ENCODE data around the gene CRHR2.

Gene CRHR2

DNA sequence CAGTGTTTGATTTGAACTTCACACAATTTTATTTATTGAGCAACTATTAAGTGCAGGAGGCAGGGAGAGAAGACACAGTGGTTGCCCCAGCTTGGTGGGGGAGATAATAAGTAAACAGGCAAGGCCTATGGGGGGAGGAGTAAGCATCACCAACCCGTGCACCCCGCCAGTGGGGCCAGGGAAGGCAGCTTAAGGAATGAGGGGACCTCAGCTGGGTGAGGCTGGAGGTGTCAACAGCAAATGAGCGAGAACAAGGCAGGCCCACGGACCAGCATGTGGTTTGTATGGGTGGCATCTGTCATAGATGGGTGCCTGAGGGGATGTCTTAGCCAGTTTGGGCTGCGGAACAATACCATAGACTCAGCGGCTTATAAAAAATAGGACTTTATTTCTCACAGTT lies 24.1 kb upstream of the CRHR2 start:
- no peak for DNase-seq

DNA sequence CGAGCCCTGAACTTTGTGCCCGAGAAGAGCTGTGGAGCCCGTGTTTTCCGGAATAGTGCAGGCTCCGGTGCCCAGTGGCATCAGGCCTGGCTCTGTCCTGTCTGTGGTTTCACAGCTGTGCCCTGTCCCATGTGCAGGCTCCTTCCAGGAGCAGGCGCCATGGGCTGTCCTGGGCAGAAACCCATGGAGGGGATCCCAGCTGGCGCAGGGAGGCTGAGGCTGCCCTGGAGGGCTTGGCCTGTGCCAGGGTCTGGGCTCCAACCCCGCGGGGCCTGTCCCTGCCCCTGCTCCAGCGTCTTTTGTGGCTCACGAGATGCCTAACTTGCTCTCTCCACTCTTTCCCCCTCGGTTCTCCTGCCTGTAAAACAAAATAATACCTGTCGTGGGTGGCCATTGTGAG lies 23.3 kb upstream of the CRHR2 start:
- no peak for DNase-seq

DNA sequence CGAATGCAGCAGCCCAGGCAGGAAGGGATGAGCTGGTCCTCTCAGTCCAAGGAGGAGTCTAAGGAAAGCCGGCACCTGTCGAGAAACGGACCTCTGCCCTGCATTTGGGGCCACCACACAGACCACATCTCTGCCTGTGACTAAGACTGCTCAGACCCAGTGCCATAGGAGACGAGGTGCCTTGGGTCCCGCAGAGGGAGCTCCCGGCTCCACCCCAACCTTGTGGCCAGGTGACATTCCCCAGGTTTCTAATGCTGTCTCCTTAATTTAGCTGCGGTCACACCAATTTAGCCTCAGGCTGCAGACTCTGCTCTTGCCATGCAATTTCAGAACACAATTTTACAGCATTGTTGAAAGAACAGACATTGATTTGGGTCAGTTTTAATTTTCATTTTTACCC lies 22.8 kb upstream of the CRHR2 start:
- no peak for DNase-seq

DNA sequence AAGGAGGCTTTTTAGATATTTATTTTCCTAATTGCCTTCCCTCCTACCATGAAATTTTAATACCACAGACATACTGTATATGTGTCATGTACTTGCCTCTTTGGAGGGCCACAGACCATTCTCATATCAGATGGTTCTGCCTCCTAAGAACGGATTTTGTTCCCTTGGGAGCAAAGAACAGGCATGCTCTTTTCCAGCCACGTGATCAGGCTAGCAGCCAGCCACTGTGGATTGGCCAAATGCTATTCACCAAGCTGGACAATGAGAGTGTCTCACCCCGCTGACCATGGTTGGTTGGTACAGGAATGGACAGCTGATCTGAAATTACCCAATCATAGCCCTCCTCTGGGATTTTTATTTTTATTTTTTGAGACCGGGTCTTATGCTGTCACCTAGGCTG lies 21.5 kb upstream of the CRHR2 start:
- no peak for DNase-seq

DNA sequence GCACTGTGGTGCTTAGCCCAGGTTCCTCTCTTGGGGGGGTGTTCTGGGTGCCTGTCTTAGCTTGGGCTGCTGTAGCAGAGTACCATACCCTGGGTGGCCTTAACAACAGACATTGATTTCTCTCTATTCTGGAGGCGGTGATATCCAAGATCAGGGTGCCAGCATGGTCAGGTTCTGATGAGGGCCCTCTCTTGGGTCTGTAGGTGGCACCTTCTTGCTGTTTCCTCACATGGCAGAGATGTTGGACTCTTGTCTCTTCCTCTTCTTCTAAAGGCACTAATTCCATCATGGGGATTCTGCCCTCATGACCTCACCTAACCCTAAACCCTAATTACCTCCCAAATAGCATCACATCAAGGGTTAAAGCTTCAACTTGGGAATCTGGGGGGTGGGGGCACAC lies 19.9 kb upstream of the CRHR2 start:
- DNase-seq: peak; percentile 10

DNA sequence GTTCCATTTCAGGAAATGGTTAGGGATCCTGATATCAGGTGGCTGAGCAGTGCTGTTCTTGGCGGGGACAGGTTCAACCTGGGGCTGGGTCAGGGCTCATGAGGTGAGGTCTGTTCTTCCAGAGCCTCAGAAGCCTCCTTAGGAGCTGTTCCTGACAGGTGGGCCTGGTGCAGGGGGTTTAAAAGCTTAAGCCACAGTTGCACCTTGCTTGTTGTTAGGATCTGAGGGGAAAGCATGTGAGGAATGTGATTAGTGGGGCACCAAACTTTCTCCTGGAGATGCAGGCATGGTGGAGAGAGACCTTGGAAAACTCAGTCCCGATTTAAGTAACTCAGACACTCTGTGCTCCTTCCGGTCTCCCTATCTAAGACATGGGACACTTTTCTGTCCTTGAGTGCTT lies 18.7 kb upstream of the CRHR2 start:
- DNase-seq: no peak

DNA sequence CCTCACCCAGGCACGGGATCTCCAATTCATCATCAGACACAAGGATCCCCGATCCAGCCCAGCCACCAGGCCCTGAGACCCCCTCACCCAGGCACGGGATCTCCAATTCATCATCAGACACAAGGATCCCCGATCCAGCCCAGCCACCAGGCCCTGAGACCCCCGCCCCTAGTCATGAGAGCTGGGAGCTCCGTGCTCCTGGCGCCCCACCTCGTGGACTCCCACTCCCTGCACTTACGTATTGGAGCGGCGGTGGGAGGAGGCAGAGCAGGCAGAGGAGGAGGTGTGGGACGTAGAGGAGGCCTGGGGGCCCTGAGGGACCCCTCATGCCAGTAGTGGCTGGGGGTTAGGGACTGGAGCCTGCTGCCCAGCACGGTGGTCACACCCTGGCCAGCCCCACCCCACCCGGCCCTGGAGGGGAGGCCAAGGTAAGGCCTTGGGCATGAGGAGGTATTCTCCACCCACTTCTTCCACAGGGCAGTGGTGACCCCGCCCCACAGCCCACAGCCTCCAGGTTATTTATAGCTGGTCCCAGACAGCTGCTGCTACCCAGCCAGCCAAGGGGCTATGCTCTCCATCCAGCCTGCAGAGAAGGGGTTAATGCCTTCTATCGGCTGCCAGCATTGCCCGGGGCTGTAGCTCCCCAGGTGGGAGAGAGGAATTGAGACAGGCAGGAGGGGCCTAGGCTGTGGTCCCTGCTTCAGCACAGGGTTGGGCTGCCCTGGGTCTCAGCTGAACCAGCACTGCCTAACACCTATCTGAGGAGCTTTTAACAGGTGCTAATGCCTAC lies 17.6 kb upstream of the CRHR2 start:
- peak; percentile 61 for DNase-seq

DNA sequence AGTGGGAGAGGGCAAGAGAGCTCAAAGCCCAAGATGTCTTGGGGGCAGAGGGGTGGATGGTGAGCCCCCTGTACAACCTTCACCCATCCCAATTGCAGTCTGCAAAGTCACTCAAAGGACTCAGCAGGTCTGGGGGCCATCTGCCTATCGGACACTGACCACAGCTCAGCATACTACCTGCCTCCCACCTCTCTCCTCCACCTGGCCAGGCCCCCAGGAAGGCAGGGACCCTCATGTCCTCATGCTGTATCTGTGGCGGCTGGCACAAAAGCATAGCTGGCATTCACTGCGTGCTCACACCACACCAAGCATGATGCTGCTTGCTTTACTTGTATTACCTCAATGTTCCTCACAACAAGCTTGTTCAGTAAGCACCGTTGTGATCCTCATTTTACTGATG lies 16.2 kb upstream of the CRHR2 start:
- no peak for DNase-seq

DNA sequence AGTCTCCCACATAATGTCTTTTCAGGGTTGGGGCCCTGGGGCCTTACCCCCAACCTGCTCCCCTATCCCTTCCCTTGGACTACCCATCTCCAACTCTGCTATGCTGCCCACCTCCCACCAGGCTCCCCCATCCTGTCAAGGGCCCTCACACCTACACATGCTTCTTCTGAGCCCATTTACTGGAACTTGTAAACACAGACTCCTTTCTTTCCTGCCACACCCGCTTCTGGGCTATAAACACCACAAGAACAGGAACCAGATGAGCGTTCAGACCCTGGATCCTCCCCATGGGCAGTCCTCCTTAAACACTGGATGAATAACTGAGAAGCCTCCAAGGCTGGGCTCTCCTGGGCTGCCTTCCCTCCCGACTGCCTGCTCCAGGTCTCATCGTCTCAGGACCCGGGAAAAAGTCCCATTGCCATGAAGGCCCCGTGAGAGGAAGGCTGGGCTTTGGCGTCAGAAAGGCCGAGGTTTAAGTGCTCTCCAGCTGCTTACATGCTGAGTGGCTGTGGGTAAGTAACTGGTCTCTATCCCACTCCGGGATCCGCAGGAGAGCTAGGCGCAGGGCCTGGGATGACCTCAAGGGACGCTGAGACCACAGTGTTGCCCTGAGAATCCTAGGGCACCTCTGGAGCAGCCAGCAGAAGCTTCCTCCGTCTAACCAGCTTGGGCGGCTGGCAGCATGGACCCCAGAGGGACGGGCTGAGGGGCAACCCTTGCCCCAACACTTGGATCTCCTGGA lies 15.6 kb upstream of the CRHR2 start:
- DNase-seq: no peak

DNA sequence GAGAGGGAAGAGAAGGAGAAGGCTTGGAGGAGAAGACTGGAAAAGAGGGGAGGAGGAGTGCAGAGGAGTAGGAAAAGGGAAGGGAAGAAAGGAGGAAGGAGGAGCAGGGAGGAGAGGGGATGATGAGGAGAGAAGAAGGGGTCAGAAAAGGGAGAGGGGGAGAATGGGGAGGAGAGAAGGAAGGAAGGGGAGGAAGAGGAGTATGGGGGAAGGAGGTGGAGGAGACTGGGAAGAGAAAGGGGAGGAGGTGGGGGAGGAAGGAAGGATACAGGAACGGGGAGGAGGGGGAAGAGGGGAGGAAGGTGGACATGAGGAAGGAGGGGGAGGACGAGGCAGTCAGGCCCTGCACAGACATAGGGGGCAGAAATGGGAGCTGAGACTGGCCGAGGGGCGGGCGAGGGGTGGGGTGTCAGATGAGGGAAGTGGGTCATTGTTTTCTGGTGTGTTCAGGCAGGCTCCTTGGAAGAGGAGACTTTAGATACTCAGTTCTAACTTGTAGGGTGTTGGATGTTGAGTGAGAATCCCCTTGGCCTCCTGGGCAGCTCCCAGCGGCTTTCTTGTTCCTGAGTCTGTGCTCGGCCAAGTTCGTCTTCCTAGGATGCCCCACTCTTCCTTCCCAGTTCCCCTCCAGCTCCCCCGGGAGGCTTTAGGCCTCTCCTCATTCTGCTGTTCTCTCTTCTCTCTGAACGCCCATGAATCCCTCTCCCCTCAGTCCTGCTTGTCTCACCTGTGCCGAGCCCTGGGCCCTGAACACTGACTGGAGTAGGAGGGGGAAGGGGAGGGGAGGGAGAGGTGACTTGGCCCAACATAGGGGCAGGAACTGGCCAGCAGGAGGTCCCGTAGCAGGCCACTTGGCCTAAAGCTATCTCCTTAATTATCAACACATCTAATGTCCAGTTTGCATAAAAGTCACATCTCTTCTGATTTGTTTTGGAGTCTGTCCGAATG lies 12.8 kb upstream of the CRHR2 start:
- DNase-seq: no peak

DNA sequence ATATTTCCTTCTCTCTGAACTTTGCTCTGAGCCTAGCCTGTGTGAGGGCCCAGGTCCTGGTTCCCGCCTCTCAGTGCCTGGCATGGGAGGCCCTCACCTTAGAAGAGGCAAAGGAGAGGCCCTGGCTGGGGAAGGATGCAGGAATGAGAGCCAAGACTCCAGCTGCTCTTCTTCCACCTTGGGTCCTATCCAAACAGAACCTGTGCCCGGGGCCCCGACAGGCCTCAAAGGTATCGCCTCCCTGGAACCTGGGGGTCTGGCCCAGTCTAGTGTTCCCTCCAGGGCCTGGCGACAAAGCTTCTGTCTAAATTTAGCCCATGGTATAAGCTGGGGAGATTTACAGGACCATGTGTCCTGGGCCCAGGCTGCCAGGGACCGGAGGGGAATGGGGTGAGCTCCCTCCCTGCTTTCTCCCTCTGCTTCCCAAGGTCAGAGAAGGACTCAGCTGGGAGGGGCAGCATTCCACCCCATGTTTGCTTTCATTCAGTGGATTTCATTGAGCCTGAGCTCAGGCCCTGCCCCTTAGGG lies 12.0 kb upstream of the CRHR2 start:
- DNase-seq: no peak

DNA sequence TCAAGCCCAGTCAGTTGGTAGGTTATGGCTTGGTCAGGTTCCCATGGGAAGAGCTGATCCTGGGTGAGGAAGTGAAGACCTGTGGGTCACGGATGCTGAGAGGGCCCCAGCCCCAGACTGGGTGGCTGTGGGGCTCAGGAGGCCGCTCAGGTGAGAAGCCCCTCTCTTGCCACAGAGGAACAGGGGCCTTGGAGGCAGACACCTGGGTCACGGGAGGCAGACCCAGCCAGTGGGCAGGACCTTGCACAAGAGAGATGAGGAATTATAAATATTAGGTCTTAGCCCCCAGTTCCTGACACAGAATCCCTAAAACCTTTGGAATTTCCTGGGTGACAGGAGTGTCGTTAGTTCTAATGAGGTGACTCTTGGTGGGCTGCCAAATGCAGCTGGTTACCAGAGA lies 10.6 kb upstream of the CRHR2 start:
- DNase-seq: no peak

DNA sequence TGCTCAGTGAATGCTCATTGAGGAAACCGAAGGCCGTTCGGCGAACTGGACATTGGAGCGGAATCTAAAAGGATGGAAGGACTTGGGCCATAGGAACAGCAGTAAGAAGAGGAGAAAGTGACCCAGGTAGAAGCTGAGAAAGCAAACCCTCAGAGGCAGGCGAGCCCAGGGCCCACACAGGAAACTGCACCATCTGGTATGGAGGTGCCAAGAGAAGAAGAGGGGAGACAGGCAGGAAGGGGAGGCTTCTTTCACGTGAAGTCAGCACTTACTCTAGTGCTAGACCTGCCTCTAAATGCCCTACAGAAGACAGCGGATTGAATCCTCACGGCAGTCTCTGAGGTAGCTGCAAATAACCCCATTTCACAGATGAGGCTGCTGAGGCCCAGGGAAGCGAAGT lies 10.2 kb upstream of the CRHR2 start:
- no peak for DNase-seq

DNA sequence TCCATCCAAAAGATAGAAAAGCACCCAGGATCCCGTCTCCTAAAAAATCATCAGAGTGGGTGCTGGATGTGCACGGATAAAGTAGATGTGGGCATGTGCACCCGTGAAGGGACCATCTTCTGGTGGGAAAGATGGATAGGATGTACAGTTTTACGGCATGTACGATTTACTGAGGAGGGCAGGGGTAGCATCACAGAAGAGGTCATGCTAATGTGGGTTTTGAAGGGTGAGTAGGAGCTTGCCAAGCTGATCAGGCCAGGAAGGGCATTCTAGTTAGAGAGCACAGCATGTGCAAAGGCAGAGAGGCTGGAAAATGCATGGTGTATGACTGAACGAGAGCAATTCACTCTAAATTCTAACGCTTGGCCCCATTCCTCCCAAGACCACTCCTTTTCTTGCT lies 7.8 kb upstream of the CRHR2 start:
- DNase-seq: no peak

DNA sequence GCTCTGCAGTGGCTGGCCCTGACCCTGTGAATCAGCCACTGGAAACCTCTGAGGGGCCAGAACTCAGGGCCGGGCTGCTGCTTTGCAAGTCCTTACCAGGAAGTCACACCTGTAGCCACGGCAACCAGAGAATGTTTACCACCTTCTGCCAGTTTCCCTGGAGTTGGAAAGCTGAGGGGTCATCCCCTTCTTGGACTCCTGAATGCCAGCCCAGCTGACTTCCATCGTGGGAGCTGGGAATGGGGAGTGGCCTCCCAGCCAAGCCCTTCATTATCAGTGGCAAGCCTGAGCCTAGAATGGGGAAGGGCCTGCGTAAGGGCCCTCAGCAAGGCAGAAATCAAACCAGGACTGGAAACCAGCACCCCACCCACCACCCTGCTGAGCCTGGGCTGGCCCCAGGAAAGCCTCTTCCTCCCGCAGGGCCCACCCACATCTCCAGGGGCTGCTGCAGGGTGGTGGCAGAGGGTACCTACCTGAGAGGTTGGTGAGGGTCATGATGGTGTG lies 6.5 kb upstream of the CRHR2 start:
- DNase-seq: no peak

DNA sequence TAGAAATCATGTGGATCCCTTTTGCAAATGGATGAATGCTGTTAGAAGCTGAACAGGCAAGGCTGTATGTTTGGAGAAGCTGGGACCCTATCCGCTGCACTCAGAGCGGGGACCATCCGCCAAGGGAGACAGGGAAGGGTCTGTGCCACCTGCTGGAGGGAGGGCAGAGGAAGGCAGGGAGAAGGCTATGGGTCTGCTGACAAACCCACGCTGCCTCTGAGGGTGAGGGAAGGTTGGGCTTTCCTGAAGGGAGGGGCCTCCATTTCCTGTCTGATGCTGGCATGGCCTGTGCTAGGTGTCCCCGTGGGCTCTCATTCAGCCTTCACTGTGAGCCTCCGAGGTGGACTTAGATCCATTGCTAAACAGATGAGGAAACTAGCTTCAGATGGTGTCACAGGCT lies 5.3 kb upstream of the CRHR2 start:
- no peak for DNase-seq

DNA sequence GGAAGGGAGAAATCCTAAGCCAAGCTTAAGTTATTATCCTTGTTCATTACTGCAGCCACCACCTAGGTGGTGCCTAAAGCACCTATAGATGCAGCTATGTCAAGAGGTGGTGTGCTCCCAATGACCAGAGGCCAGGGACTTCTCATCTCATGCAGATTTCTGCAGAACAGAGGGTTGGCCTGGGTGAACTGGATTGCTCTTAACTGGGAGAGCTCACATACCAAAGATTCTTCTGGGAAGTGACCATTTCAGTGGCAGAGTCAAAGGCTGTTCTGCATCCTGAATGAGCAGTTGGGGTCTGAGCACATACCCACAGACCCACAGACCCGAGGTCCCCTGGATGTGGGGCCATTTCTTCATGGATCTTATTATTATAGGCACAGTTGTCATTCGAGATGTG lies 2.1 kb upstream of the CRHR2 start:
- DNase-seq: no peak

DNA sequence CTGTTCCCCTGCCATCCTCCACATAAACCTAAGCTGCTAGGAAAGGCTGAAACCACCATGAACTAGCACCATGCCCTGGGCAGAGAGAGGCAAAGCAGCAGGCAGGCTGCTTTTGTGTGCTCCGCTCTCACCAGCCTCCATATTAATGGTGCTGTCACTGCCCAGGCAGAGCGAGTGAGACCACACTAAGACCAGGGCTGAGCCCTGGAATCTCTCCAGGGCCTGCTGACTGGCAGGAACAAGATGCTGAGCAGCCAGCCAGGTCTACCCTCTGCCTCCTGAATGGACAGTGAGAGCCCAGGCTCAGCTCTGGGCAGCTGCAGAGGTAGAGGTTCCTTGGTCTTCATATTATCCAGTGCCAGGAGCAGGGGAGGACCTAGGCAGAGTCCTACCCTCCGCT lies 1.6 kb upstream of the CRHR2 start:
- DNase-seq: no peak

DNA sequence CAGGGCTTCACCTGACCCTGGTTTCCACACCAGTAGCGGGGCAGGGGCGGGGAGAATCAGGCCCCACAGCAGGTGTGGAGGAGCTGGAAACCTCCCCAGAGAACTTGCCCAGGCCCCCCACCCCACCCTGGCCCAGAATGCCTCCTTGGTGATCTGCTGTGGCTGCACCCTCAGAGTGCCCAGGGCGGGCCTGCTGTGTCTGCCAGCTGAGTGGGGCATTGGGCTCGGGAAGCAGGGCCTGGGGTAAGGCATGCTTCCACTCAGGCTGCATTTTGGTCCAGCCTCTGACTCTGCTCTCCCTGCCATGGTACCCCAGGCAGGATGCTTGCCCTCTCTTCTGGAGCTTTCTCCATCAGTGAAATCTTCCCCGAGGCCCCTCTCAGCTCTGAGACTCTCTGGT lies 1.1 kb upstream of the CRHR2 start:
- DNase-seq: no peak

DNA sequence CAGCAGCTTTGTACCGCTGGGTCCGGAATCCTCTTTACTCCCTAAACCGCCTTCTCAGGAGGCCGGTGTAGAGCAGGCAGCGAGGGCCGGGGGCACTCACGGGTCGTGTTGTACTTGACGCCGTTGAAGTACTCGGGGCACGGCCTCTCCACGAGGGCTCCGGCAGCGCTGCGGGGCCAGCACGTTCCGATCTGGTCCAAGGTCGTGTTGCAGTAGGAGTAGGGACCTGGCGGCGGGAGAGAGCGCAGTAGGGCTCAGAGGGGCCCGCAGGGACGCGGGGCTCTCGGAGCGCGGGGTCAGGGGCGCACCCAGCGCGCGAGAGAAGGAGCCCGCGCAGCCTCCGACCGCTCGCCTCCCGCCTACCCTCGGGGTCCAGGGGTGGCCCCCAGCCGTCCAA lies 443 bp downstream of the CRHR2 start:
- DNase-seq: peak; percentile 41

DNA sequence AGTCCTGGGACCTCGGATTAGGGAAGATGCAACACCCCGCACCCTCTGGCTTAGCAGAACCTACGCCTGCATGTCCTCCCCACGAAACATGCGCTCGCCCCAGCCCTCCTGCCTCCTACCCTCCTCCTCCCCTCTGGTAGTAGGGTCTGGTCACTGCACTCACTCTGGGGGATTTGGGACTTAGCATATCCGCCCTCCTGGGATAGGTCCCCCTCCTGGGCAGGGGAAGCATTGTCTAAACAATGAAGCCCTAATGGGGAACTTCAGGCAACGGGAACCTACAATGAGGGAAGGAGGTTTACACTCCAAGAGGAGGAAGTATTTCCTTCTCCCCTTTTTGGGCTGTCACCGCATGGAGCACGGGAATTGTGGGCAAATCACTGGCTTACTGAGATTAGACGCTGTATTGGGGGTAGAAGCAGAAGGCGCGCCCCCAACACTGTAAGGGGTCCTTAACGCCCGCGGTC lies 892 bp downstream of the CRHR2 start:
- no peak for DNase-seq

DNA sequence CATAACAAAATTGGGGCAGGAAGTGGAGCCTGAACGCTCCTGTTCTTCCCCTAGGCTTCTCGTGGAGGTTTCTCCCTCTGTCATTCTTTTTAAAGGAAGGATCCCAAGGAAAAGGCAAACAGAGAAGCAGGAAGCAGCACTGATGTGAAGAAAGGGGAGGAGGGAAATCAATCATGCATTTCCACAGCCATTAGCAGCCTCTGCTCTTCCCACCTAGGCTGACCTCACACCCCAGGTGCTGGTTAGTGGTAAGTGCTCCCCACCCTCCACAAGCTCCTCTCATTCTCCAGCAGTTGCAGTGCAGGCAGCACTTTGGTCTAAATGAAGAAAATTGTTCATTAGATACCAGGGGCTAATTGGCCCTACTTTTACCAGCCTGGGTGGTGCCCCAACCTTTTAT lies 2.6 kb downstream of the CRHR2 start:
- DNase-seq: no peak

DNA sequence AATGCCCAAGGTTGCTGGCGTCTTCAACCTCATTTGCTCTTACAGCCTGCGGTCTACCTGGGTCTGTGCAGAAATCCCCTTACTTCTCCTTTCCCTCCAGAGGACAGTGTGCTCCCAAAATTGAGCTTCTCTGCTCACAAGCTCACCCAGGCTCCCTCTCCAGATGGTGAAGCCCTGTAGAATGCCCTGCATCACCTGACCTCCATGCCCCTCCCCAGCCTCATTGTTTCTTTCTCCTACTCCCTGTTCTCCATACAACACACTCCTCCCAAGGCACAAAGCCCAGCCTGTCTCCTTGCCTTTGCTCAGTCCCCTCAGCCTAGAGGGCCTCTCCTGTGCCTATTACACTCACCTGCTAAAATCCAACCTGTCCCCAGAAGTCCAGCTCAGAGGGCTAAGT lies 3.5 kb downstream of the CRHR2 start:
- peak; percentile 43 for DNase-seq
